ENCODE data around the gene NDUFS1. TPM values are rescaled to one million over a fixed set of nuclear protein-coding genes. Genes with fewer than 3 reads are reported as not detected.

NDUFS1 gene
- 99.8 and 113 TPM in 2 replicates for total RNA-seq

GRCh38 chr2:206159346-206160124, at the start of gene NDUFS1, which contains the start of gene EEF1B2:
TSS of gene NDUFS1 (minus strand) at chr2:206159444. CDS start at chr2:206153678, 5,766 bp downstream.
TSS of gene EEF1B2 (plus strand) at chr2:206159895. CDS start at chr2:206159980, 85 bp downstream.

DNA sequence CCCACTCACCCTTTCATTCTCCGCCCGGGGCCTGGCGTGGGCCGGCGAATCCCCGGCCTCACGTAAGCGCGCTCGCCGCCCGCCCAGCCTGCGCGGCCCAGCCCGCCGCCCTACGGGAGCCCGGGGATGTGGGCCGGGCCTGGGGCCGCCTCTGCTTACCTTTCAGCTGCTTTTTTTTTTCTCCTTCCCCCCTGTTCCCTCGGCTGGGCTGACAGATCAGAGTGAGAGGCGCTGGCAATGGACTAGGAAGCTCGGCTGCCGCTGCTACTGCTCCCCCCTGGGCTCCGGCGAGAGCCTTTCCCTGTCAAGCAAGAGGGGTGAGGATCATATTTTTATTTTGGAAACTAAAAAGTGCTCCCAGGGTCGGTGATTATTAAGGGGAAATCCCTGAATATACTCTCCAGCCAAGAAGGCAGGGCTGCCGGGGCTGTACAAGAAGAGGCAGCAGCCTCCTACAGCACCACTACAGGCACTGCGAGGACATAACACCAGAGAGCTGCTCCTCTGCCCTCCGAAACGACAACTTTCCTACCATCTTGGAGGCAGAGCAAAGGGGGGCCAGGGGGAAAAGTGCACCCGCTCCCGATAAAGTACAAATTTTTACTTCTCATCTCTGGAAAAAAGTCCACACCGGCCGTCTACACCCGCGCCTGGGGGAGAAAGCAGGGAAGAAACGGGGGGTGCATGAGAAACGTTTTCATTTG, 73.3 kb downstream of the NDUFS1 start, which contains the start of gene INO80D:
INO80D (minus strand) TSS at position 433 of the 704 bp plus-strand sequence. CDS start 23,158 bp downstream, outside the sequence.

Small RNA genes lying within 50 kb of the gene (small RNA-seq; reads per million reads assigned to genes)
- gene RF00134 = not detected
- gene RF02271 = not detected
- gene SNORA41 = not detected
- 0.61 reads per million, percentile 20 among the genes with 10 or more reads in this experiment for gene SNORD51

Other genes with a start within 250 kb of the NDUFS1 start
- 12.4 and 12.6 TPM in 2 replicates for gene INO80D, start 73.3 kb downstream of the NDUFS1 start, total RNA-seq
- gene EEF1B2, start 451 bp upstream of the NDUFS1 start, total RNA-seq = 572 and 731 TPM in 2 replicates
- 15.3 and 20.9 TPM in 2 replicates for gene ZDBF2, start 115.2 kb upstream of the NDUFS1 start, total RNA-seq

Measured in articular chondrocyte of knee joint (primary cell).